Medulla oblongata (tissue), 1 donor: ENCODE results near the gene RPS6KA2.
"Not testable (repeated sequence)": the region's sequence is repeated elsewhere in the genome, so short reads cannot be mapped to it uniquely, and the experiment has no call there.

Experiments used
- DNase-seq: peaks from one replicate; pipeline ENCODE4 v3.0.0-alpha.2; 2015; ENCODE audit errors: extremely low spot score

RPS6KA2 gene

GRCh38 chr6:166635013-166635970 lies 8.2 kb upstream of the RPS6KA2 start:
- DNase-seq: no peak

GRCh38 chr6:166634581-166634980 lies 7.5 kb upstream of the RPS6KA2 start:
- DNase-seq: not testable (repeated sequence)

- no peak for DNase-seq
Measured at GRCh38 chr6:166633732-166634535, 6.9 kb upstream of the RPS6KA2 start.

- DNase-seq: no peak
Measured at GRCh38 chr6:166632731-166633130, 5.7 kb upstream of the RPS6KA2 start.

DNA sequence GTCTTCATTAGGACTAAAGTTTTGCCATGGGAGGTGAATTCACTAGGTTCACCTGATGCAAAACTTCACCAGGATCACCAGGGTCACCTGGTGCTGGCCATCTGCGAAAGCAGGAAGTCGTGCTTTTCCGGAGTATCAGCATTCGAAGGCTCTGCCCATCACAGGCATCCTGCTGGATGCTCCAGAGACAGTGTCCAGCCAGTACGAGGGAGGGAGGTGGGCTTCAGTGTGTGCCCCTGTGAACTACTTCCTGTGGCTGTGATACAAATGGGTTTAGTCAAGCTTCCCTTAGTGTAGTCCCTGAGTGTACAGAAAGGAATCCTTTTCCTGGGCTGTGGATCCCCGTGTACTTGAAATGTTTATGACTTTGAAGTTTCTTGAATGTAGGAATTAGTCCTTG lies 3.4 kb upstream of the RPS6KA2 start:
- DNase-seq: no peak

DNA sequence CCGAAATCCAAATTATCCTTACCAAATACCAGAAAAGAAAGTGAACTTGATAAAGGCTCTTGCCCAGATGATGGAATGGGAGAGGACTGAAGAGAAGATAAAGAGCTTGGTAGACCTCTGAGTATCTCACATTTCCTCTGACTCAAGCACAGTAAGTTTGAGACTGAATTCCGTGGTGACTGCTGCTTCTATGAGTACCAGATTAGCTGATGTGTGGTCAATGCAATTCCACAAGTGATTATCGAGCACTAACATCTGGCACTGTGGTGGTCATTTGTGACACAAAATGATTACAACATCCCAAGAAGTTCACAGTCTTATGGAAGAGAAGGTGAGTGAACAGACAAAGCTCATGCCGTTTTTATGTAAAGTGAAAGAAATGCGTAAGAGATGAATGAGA lies 2.6 kb upstream of the RPS6KA2 start:
- DNase-seq: no peak

GRCh38 chr6:166627875-166628801 lies 1.1 kb upstream of the RPS6KA2 start:
- DNase-seq: peak; percentile 60

- peak; percentile 58 for DNase-seq
Measured at GRCh38 chr6:166626177-166627032, 646 bp downstream of the RPS6KA2 start.

DNA sequence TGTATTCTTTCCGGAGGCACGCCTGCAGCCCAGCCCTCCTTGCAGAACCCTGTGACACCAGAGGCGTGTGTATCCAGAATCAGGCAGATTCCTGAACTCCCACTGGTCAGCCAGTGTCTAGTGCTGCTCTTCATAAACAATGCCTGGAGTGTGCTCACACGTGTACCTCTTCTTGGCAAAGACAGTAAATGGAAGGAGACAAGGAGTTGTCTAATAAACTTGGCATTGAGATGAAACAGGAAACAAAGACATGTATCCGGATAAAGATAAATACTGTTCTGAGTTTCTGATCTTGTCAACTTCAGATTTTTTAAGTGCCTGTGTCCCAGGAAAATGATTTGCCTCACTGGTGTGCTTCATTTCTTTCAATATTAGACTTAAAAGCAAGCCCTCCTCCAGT lies 1.7 kb downstream of the RPS6KA2 start:
- peak; percentile 54 for DNase-seq

GRCh38 chr6:166624275-166624674 lies 2.8 kb downstream of the RPS6KA2 start:
- DNase-seq: peak; percentile 45

- no peak for DNase-seq
Measured at GRCh38 chr6:166623318-166623717, 3.7 kb downstream of the RPS6KA2 start.

DNA sequence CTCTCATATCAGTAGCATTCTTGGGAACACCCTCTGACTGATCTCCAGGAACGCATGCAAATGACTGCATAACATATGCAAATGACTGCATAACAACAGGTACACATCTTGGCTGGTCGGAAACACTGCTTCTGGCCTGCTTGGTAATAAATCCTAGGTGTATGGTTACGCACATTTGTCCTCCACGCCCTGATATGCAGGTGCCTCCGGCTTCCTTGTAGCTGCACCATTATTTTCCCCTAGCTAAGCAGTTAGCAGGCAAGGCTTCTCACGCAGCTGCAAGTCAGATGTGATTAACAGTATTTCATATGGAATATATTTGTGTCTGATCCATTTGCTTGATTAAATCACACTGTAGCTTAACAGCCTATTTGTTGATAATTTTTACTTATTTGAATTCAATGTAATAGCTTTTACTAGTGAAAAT lies 5.9 kb downstream of the RPS6KA2 start:
- no peak for DNase-seq

- no peak for DNase-seq
Measured at GRCh38 chr6:166620478-166621113, 6.5 kb downstream of the RPS6KA2 start.

GRCh38 chr6:166619912-166620311 lies 7.1 kb downstream of the RPS6KA2 start:
- DNase-seq: no peak

- no peak for DNase-seq
Measured at GRCh38 chr6:166618866-166619761, 7.9 kb downstream of the RPS6KA2 start.

GRCh38 chr6:166618251-166618650 lies 8.8 kb downstream of the RPS6KA2 start:
- no peak for DNase-seq

DNA sequence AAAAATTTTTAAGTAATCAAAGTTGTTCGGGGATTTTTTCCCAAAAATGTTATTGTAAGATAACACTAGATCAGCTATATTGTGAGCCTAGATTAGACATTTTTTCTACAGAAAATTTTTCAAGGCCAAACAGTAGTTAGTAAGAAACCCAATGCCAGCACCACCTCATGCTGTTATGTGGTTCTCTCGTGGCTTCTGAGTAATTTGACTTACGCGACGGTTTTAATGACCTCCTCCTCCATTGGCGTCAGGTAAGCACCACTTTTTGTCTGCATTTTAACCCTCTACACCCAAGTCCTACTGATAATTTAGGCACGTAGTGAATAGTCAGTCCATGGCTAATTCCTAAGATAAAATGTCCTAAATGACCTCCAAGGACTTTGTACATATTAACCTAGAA lies 9.7 kb downstream of the RPS6KA2 start:
- DNase-seq: no peak

- no peak for DNase-seq
Measured at GRCh38 chr6:166616261-166617238, 10.5 kb downstream of the RPS6KA2 start.
